Uterus (tissue), 4 donors: Measurements from ENCODE around the gene TMEM201. TPM values are rescaled to one million over a fixed set of nuclear protein-coding genes. Genes with fewer than 3 reads are reported as not detected.

ENCODE experiments used
- DNase-seq, 2 donors: peaks; one replicate each; pipeline ENCODE4 v3.0.0-alpha.2; 2019 to 2020
- H3K27ac ChIP-seq, 2 donors: fragments of 200-600 bp; sonication (generic); 1 replicate in 1 of 2; 2 replicates in 1 of 2; pipeline ENCODE4 v1.5.1; 2016 to 2018
- H3K27me3 ChIP-seq, 2 donors: fragments of 200-600 bp; sonication (generic); one replicate each; pipeline ENCODE4 v1.5.1; 2018 to 2019; ENCODE audit warnings: control low read depth in 1 of 2
- H3K36me3 ChIP-seq, 2 donors: fragments of 200-600 bp; sonication (generic); one replicate each; pipeline ENCODE4 v1.5.1; 2019; ENCODE audit warnings: control low read depth in 1 of 2
- H3K4me1 ChIP-seq, 2 donors: fragments of 200-600 bp; sonication (generic); one replicate each; pipeline ENCODE4 v1.5.1; 2018 to 2019; ENCODE audit warnings: control low read depth in 1 of 2
- H3K4me3 ChIP-seq, 2 donors: fragments of 200-600 bp; sonication (generic); 1 replicate in 1 of 2; 2 replicates in 1 of 2; pipeline ENCODE4 v1.5.1; 2018 to 2019; ENCODE audit warnings: mild to moderate bottlenecking in 1 of 2
- H3K9me3 ChIP-seq, 2 donors: fragments of 200-600 bp; sonication (generic); one replicate each; pipeline ENCODE4 v1.5.1; 2019; ENCODE audit warnings: control low read depth in 1 of 2
- POLR2A ChIP-seq, 2 donors: fragments of 450-650 bp; IDR thresholded peaks; one replicate each; pipeline ENCODE4 v1.6.1; 2016; ENCODE audit warnings: antibody characterized with exemption in 2 of 2, mild to moderate bottlenecking in 1 of 2, moderate library complexity in 1 of 2
- intact Hi-C: fragments of 100-400 bp; cut with DNase I; formaldehyde crosslinking; loops from one replicate; pipeline ENCODE4 v1.15.1; 2023; ENCODE audit warnings: low total_unique reads
- total RNA-seq, 4 donors: library from RNA; depleted of rRNA in 3 of 4; stranded (reverse); fragments of >200 nt in 3 of 4; gene quantifications; one replicate each; pipeline versions ENCODE4 v1.1.0 to v1.2.4, GENCODE V29; 2014 to 2023
- TF ChIP-seq, protein P1 (sequence below), 4 experiments: fragments of 200-600 bp in 2 of 4; fragments of 450-650 bp in 2 of 4; sonication (generic) in 2 of 4; IDR thresholded peaks; one replicate each; pipeline ENCODE4 v1.5.1; 2016 to 2019; ENCODE audit warnings: antibody characterized with exemption in 4 of 4, mild to moderate bottlenecking in 2 of 4, moderate library complexity in 1 of 4
- donor health status: DM: yes; HTN: yes; CAD: no.

TMEM201 gene
- total RNA-seq, 4 donors from 2014 or later = 0.29 to 20.2 (median 4.0) TPM

DNA sequence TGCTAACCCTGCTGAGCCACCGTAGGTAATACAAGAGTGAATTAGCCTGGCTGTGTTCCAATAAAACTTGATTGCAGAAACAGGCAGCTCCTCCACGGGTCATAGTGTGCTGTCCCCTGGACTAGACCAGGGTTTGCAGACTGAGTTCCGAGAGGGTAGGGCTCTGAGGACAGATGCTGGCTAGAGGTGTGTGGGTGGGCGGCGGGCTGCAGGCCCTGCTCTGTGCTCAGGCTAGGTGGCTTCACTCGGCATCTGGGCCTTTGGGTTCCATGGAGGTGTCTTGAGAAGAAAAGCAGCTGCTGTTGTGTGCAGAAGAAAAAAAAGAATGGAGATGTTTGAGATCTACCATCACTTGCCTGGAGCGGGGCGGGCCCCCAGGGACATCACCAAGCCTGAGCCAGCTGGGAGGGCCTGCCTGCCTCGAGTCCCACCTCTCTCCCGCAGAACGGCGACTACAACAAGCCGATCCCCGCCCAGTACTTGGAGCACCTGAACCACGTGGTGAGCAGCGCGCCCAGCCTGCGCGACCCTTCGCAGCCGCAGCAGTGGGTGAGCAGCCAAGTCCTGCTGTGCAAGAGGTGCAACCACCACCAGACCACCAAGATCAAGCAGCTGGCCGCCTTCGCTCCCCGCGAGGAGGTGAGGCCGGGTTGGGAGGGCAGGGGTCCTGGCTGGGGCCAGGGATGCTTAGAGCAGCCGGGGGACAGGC lies 7.9 kb downstream of the TMEM201 start:
- Histone ChIP-seq H3K4me1 (peaks cover 0 to 6% of the 10 kb centered on the region in 2 donors), H3K27me3 (no peaks in the 10 kb centered on the region), H3K4me3 (no peak overlapping the region), H3K36me3 (no peaks in the 10 kb centered on the region), H3K9me3 (no peaks in the 10 kb centered on the region), H3K27ac (no peak overlapping the region)
- TF ChIP-seq, protein P1, sequence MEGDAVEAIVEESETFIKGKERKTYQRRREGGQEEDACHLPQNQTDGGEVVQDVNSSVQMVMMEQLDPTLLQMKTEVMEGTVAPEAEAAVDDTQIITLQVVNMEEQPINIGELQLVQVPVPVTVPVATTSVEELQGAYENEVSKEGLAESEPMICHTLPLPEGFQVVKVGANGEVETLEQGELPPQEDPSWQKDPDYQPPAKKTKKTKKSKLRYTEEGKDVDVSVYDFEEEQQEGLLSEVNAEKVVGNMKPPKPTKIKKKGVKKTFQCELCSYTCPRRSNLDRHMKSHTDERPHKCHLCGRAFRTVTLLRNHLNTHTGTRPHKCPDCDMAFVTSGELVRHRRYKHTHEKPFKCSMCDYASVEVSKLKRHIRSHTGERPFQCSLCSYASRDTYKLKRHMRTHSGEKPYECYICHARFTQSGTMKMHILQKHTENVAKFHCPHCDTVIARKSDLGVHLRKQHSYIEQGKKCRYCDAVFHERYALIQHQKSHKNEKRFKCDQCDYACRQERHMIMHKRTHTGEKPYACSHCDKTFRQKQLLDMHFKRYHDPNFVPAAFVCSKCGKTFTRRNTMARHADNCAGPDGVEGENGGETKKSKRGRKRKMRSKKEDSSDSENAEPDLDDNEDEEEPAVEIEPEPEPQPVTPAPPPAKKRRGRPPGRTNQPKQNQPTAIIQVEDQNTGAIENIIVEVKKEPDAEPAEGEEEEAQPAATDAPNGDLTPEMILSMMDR (IDR thresholded peaks at IDR 0.05) = no peak
- TF ChIP-seq POLR2A (IDR thresholded peaks at IDR 0.05) = no peak
- intact Hi-C loops = no loop called here
- no peak for DNase-seq

DNA sequence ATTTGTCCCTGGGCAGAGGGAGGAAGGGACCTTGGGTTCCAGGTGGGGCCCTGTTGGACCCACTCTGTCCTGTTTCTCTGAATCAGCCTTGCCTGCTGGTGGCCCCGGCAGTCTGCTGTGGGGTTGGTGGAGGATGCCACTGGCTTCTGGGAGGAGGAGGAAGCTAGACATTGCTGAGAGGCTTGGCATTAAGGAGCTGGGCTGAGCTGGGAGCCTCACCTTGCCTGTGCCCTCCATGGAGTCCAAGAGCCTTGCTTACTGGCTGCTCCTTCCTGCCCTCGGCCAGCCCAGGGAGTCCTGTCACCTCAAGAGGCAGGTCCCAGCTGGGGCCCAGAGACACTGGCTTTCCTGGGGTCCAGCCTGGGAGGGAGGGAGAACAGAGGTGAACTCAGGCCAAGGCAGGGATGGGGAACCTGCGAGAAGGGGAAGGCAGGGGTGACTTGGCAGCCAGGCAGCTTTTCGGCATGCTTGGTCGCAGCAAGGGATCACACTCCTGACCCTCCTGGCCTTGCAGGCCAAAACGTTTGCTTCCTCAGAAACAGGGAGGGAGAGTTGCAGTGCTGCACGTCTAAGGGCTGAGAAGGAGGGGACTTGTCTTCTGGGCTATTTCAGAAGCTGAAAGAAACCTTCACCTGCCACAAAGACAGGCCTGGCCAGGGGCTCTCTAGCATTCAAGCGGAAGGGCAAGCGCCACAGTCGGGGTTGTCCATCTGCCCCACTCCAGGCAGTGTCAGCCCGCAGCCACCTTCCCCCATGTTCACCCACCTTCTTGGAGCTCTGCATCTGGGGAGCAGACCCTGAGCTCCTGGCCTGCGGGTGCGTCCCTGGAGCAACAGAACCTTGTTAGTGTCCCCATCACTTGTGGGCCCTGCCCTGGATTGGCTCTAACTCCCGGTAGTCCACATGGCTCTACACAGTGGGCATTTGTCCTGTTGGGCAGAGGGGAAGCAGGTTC lies 8.9 kb downstream of the TMEM201 start:
- no peak for TF ChIP-seq POLR2A (IDR thresholded peaks at IDR 0.05)
- TF ChIP-seq, protein P1 (IDR thresholded peaks at IDR 0.05) = no peak
- H3K27ac ChIP-seq = no peak overlapping the region
- no peaks in the 10 kb centered on the region for H3K27me3 ChIP-seq
- H3K4me3 ChIP-seq = no peak overlapping the region
- no peak for DNase-seq
- peaks cover 0 to 6% of the 10 kb centered on the region in 2 donors for H3K4me1 ChIP-seq
- no peaks in the 10 kb centered on the region for H3K9me3 ChIP-seq
- intact Hi-C loops = no loop called here
- no peaks in the 10 kb centered on the region for H3K36me3 ChIP-seq

DNA sequence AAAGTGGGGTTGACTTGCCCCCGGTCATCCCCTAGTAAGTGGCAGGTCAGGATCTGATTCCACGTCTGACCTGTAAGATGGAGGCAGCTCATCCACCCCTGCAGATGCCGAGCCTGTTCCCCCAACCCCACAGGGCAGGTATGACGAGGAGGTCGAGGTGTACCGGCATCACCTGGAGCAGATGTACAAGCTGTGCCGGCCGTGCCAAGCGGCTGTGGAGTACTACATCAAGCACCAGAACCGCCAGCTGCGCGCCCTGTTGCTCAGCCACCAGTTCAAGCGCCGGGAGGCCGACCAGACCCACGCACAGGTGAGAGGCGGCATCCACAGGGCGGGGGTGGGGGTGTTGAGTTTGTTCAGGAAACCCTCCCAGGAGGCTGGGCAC lies 9.6 kb downstream of the TMEM201 start:
- no peaks in the 10 kb centered on the region for H3K27me3 ChIP-seq
- no peaks in the 10 kb centered on the region for H3K4me1 ChIP-seq
- H3K9me3 ChIP-seq = no peaks in the 10 kb centered on the region
- H3K27ac ChIP-seq = no peak overlapping the region
- DNase-seq = no peak
- TF ChIP-seq POLR2A (IDR thresholded peaks at IDR 0.05) = no peak
- TF ChIP-seq, protein P1 (IDR thresholded peaks at IDR 0.05) = no peak
- no peaks in the 10 kb centered on the region for H3K36me3 ChIP-seq
- intact Hi-C loops = no loop called here
- no peak overlapping the region for H3K4me3 ChIP-seq

DNA sequence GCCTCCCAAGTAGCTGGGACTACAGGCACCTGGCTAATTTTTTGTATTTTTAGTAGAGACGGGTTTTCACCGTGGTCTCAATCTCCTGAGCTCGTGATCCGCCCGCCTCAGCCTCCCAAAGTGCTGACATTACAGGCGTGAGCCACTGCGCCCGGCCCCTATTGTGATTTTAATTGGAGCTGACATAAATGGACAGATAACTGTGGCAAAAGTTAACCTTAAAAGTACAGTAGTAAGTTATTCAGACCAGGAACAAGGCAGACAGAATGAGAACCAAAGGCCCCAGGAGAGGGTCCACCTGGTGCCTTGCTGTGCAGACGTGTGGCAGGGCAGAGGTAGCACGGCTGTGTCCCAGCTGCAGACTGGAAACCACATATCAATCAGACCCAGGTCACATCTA lies 11.0 kb downstream of the TMEM201 start:
- TF ChIP-seq POLR2A (IDR thresholded peaks at IDR 0.05) = no peak
- TF ChIP-seq, protein P1 (IDR thresholded peaks at IDR 0.05) = no peak
- intact Hi-C loops = no loop called here
- Histone ChIP-seq H3K27ac (no peak overlapping the region), H3K4me1 (no peaks in the 10 kb centered on the region), H3K9me3 (no peaks in the 10 kb centered on the region), H3K36me3 (no peaks in the 10 kb centered on the region), H3K4me3 (no peak overlapping the region), H3K27me3 (no peaks in the 10 kb centered on the region)
- DNase-seq = no peak
